SJCRH30 (cell line): Measurements from ENCODE around the gene GBP1. TPM values are rescaled to one million over a fixed set of nuclear protein-coding genes. Genes with fewer than 3 reads are reported as not detected.

Source experiments
- DNase-seq, 2 experiments: peaks; one replicate each; pipeline ENCODE4 v3.0.0-alpha.2; 2015 to 2020
- H3K27ac ChIP-seq: fragments of 250-450 bp; sonication (Bioruptor Pico); 2 replicates; pipeline ENCODE4 v1.5.1; 2020; ENCODE audit warnings: mild to moderate bottlenecking, moderate library complexity
- H3K27me3 ChIP-seq: fragments of 250-450 bp; sonication (Bioruptor Pico); 2 replicates; pipeline ENCODE4 v1.5.1; 2020; ENCODE audit warnings: mild to moderate bottlenecking, moderate library complexity
- H3K36me3 ChIP-seq: fragments of 250-450 bp; sonication (Bioruptor Pico); 2 replicates; pipeline ENCODE4 v1.5.1; 2020; ENCODE audit warnings: mild to moderate bottlenecking, moderate library complexity
- H3K4me1 ChIP-seq: fragments of 250-450 bp; sonication (Bioruptor Pico); 2 replicates; pipeline ENCODE4 v1.5.1; 2020; ENCODE audit warnings: mild to moderate bottlenecking, moderate library complexity
- H3K4me3 ChIP-seq: fragments of 250-450 bp; sonication (Bioruptor Pico); 2 replicates; pipeline ENCODE4 v1.5.1; 2020; ENCODE audit warnings: mild to moderate bottlenecking, moderate library complexity
- H3K9me3 ChIP-seq: fragments of 250-450 bp; sonication (Bioruptor Pico); replicated peaks from 2 replicates; pipeline ENCODE4 v1.5.1; 2020; ENCODE audit warnings: mild to moderate bottlenecking, moderate library complexity
- total RNA-seq: library from RNA; depleted of rRNA; stranded (reverse); fragments of >200 nt; shearing (Covaris generic); gene quantifications from 2 replicates; pipeline ENCODE4 v1.2.3, GENCODE V29; 2014; rRNA removed

Gene GBP1, protein sequence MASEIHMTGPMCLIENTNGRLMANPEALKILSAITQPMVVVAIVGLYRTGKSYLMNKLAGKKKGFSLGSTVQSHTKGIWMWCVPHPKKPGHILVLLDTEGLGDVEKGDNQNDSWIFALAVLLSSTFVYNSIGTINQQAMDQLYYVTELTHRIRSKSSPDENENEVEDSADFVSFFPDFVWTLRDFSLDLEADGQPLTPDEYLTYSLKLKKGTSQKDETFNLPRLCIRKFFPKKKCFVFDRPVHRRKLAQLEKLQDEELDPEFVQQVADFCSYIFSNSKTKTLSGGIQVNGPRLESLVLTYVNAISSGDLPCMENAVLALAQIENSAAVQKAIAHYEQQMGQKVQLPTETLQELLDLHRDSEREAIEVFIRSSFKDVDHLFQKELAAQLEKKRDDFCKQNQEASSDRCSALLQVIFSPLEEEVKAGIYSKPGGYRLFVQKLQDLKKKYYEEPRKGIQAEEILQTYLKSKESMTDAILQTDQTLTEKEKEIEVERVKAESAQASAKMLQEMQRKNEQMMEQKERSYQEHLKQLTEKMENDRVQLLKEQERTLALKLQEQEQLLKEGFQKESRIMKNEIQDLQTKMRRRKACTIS
- 0.15 and 0.30 TPM in 2 replicates for total RNA-seq

DNA sequence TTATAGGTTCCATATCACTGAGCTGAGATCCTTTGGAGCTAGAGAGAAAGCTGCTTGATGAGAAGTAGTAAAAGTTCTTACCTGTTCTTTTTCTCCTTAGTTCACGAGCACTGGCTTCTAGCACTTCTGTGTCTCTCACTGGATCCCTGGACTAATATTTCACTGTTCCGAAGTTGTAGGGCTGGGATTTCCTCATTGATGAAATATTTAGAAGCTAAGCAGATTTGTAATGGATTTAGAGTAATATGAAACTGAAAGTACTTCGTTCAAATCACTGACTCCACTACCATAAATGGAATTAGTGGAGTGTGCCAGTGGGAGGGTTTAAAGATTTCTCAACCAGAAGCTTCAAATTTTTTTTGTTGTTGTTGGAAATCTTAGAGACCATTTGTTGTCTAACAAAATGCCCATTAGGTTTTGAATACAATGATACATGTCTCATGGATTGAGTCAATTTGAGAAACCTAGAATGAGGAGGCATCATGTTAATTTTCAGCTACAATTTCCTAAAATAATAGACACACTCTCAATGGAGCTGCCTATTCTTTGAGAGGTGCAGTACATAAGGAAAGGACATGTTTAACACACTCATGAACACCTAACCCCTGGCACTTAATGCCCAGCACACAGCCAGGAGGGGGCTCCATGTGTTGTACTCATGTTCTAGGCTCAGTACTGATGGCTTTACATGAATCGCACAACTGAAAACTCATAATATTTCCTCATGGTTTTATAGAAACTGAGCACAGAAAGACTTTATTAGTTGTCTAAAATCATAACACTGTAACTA is at the start of gene GBP1:
Gene GBP1, minus strand, starts transcription at position 130 of the 790 bp plus-strand sequence. CDS start 1,974 bp downstream, outside the sequence.
- Histone ChIP-seq H3K4me3 (no peak within 1 kb of the TSS), H3K4me1 (no peaks in the 10 kb centered on the region), H3K27me3 (no peaks in the 10 kb centered on the region), H3K9me3 (no peaks in the 10 kb centered on the region), H3K36me3 (no peaks in the 10 kb centered on the region), H3K27ac (no peak within 1 kb of the TSS)
- no peak for DNase-seq

DNA sequence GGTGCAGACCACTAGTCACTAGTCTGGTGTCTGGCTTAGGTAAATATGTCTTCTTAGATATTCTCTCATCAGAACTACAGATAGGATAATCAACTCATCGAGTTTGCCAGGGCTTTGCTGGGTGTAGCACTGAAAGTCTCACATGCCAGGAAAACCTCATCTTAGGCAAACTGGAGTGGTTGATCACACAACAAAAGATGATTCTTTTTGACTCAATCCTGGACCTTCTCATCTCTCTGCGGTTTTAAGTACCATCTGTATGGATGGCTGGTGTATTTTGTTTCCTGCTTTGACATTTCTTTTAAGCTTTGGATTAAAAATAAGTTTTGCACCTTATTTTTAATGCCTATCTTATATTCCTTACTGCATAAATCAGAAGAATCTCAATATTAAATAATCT is 49.7 kb upstream of the GBP1 start:
- H3K4me1 ChIP-seq, result no peaks in the 10 kb centered on the region
- no peak overlapping the region for H3K27ac ChIP-seq
- no peaks in the 10 kb centered on the region; the same call in 1 of the 2 replicates for H3K27me3 ChIP-seq
- no peaks in the 10 kb centered on the region for H3K36me3 ChIP-seq
- H3K9me3 ChIP-seq, result no peaks in the 10 kb centered on the region
- DNase-seq, result no peak
- no peak overlapping the region for H3K4me3 ChIP-seq

DNA sequence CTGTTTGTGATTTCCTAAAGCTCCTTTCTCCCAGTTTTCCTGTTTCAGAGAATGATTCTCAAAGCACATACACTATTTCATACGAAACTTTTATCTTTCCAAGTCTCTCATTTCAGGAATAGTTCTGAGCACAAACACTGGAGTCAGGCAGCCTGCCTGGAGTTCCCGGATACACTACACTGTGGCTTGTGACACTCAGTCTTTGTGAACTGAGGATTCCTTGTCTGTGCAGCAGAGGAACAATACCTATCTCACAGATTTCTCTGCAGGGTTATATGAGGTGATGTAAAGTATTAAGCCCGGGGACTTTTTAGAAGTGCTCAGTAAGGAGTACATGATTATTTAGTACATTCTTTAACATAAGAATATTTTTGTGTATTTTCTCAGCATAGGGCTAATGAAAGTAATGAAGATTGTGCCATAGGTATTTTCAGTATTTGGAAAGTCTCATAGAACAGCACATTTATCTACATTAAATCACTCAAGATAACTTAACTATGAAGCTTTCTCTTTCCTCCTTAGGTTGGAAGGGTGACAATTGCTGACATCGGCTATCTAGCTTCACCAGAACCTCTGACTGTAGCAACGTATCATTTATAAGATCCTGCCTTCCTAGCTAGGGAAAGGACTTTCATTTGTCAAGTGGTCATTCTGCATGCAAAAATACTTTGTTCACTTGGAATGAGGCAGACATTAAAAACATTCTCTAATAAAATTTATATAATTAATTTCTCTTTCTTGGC is 48.0 kb upstream of the GBP1 start:
- H3K9me3 ChIP-seq, result no peaks in the 10 kb centered on the region
- no peaks in the 10 kb centered on the region for H3K36me3 ChIP-seq
- DNase-seq, result no peak
- H3K4me1 ChIP-seq, result no peaks in the 10 kb centered on the region
- H3K27ac ChIP-seq, result no peak overlapping the region
- H3K4me3 ChIP-seq, result no peak overlapping the region
- no peaks in the 10 kb centered on the region; the same call in 1 of the 2 replicates for H3K27me3 ChIP-seq

DNA sequence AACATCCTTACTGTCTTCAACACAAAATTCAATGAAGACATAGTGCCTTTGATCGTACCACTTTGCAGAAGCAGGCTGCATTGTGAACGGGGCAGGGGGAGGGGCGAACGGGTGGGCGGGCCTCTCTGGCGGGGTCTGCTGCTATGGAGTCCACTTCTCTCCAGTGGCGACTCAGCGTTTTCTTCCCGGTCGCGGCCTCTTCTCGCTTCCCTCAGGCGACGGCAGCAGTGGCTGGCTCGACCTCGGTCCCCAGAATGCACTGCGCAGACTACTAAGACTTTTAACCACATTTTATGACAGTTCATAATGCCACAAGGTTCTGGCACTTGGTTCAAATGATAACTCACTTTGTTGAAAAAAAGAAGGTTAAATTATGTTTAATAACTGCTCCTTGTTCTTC is 39.7 kb upstream of the GBP1 start:
- H3K4me1 ChIP-seq, result no peaks in the 10 kb centered on the region
- H3K36me3 ChIP-seq, result no peaks in the 10 kb centered on the region
- no peak for DNase-seq
- no peak overlapping the region for H3K4me3 ChIP-seq
- H3K9me3 ChIP-seq, result no peaks in the 10 kb centered on the region
- no peak overlapping the region for H3K27ac ChIP-seq
- H3K27me3 ChIP-seq, result no peaks in the 10 kb centered on the region

DNA sequence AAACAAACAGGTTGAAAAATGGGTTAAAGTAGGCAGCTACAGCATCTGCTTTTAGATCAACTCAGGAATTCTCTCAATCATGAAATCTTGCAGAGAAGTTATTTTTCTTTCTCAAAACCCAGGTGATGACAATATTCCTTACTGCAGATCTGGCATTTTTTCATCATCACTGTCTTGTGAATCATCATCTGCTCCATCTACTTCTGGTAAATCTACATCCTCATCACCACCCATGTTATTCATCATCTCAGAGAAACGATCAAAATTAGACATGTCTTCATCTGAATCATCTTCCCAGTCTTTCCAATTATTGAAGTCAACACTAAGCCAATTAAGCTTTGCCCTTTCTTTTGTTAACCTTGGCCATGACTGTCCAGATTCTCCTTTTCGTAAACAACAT is 39.1 kb upstream of the GBP1 start:
- no peak for DNase-seq
- no peaks in the 10 kb centered on the region for H3K9me3 ChIP-seq
- no peaks in the 10 kb centered on the region for H3K27me3 ChIP-seq

DNA sequence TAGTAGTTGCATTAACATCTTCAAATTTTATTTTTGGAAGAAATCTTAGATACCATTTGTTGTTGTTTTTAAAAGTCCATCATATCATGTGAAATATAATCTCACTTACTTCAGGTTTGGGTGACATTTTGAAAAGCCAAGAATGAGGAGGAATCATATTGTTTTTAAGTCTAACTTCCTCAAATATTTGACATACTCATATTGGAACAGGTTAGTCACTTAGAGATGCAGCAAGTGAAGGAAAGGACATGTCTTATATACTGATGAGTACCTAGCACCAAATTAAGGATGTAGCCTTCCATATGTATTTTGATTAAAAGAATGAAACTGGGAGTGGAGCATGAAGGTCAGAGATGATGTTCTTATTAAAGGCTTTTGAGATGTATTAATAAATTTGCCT is 37.0 kb upstream of the GBP1 start:
- Histone ChIP-seq H3K9me3 (no peaks in the 10 kb centered on the region), H3K4me1 (no peaks in the 10 kb centered on the region), H3K27ac (no peak overlapping the region), H3K27me3 (no peaks in the 10 kb centered on the region), H3K4me3 (no peak overlapping the region), H3K36me3 (no peaks in the 10 kb centered on the region)
- no peak for DNase-seq

More for the DNA sequence above, 39.1 kb upstream of the GBP1 start:
- Histone ChIP-seq H3K27ac (no peak overlapping the region), H3K4me1 (no peaks in the 10 kb centered on the region), H3K4me3 (no peak overlapping the region), H3K36me3 (no peaks in the 10 kb centered on the region)

DNA sequence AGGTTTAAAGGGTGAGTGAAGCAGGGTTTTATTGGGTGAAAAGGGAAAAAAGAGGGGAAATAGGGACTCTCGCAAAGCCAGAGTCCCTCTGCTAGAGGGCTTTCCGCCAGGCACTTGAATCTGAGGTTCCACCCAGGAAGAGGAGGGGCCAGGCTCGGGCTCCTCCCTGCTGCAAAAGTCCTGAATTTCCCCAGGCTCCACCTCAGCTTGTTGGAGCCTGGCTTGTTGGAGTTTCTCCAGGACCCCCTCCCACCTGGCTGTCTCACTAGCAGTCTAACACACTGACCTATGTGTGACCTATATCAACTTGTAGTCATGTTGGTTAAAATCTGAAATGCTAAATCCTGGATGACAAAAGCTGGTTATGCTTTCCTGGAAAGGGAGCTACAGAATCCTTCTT is 35.4 kb upstream of the GBP1 start:
- DNase-seq, result no peak
- no peaks in the 10 kb centered on the region for H3K36me3 ChIP-seq
- no peaks in the 10 kb centered on the region for H3K4me1 ChIP-seq
- no peaks in the 10 kb centered on the region for H3K27me3 ChIP-seq
- H3K9me3 ChIP-seq, result no peaks in the 10 kb centered on the region
- H3K27ac ChIP-seq, result no peak overlapping the region
- no peak overlapping the region for H3K4me3 ChIP-seq

DNA sequence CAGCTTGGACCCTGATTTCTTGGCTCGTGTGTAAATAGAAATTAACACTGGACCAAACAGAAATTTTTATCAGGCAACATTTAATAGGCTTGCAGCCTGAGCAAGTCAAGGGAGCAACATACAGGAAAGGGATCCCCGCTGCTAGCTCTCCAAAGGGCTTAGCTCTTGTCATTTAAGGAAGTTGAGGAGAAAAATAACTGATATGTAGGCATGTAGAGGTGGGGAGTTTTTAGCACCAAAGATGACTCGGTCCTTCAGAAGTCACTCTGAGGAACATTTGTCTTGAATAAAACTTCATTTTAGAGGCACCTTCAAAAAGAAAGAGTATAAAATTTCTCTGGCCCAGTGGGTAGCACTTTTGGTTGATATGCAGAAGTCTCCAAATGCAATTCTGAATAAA is 33.8 kb upstream of the GBP1 start:
- Histone ChIP-seq H3K27ac (no peak overlapping the region), H3K36me3 (no peaks in the 10 kb centered on the region), H3K4me1 (no peaks in the 10 kb centered on the region), H3K4me3 (no peak overlapping the region), H3K9me3 (no peaks in the 10 kb centered on the region), H3K27me3 (no peaks in the 10 kb centered on the region)
- DNase-seq, result no peak

DNA sequence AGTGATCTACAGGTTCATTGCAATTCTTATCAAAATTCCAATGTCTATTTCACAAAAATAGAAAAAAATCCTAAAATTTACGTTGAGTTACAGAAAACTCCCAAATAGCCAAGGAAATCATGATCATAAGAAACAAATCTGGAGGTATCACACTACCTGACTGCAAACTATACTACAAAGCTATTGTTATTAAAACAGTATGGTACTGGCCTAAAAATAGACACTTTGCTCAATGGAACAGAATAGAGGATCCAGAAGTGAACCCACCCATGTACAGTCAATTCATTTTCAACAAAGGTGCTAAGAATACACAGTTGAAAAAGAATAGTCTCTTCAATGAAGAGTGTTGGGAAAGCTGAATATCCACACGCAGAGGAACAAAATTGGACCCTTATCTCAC is 30.7 kb upstream of the GBP1 start:
- Histone ChIP-seq H3K36me3 (no peaks in the 10 kb centered on the region), H3K27me3 (no peaks in the 10 kb centered on the region), H3K9me3 (no peaks in the 10 kb centered on the region), H3K27ac (no peak overlapping the region), H3K4me3 (no peak overlapping the region), H3K4me1 (no peaks in the 10 kb centered on the region)
- DNase-seq, result no peak

DNA sequence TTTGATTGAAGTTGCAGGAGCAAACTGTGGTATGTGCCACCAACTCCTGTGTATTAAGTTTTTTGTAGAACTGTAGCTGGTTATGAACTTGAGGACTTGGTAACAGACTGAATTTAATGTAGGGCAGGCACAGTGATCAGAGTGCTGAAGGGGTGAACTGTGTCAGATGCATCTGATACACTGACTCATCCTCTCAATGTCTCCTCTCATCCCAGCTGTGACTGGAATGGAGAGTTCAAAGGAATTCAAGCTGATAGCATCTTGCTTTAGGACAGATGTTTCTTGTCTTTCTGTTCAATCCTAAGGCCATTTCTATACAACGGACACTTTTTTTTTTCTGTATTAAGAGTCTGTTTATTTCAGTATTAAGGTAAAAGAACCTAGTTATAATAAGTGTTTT is 25.0 kb upstream of the GBP1 start:
- DNase-seq, result peak in 1 of 2 experiments; percentile 30
- 0 out of 2 replicates have a peak, but pooled peaks cover 5% of the 10 kb centered on the region for H3K4me1 ChIP-seq
- no peaks in the 10 kb centered on the region for H3K36me3 ChIP-seq
- no peaks in the 10 kb centered on the region for H3K27me3 ChIP-seq
- no peaks in the 10 kb centered on the region for H3K9me3 ChIP-seq
- no peak overlapping the region for H3K27ac ChIP-seq
- no peak overlapping the region for H3K4me3 ChIP-seq

DNA sequence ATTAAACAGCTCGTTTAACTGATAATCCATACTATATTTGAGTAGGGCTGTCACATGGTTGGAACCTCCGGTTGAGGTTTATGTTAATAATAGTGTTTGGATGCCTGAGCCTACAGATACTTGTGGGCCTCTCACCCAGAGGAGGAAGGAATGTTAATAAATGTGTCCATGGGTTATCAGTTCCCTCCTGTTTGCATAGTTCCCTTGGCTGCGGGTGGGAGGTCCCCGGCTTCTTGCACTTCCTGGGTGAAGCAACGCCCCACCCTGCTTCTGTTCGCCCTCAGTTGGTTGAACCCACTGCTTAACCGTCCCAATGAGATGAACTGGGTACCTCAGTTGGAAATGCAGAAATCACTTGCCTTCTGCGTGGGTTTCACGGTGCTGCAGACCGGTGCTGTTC is 23.6 kb upstream of the GBP1 start:
- no peaks in the 10 kb centered on the region for H3K9me3 ChIP-seq
- H3K4me3 ChIP-seq, result peak overlapping the region; percentile 38
- peak overlapping the region; percentile 38 for H3K27ac ChIP-seq
- no peaks in the 10 kb centered on the region for H3K27me3 ChIP-seq
- 0 out of 2 replicates have a peak, but pooled peaks cover 5% of the 10 kb centered on the region for H3K4me1 ChIP-seq
- H3K36me3 ChIP-seq, result no peaks in the 10 kb centered on the region
- DNase-seq, result peak; percentile 38 to 58

DNA sequence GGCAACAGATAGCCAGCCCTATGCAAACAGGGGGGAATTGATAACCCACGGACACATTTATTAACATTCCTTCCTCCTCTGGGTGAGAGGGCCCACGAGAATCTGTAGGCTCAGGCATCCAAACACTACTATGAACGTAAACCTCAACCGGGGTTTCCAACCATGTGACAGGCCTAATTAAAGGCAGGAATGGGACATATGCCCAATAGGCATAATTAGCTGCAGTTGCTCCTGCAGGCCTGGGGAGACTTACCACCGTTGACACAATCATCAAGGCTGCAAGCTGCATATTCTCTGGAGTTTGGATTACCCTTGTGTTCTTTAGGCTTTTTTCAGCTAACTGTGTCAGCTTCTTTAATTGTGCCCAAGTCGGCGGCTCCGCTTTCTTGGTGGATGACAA is 22.2 kb upstream of the GBP1 start:
- DNase-seq, result peak in 1 of 2 experiments; percentile 20
- H3K4me3 ChIP-seq, result no peak overlapping the region
- no peaks in the 10 kb centered on the region for H3K36me3 ChIP-seq
- 0 out of 2 replicates have a peak, but pooled peaks cover 5% of the 10 kb centered on the region for H3K4me1 ChIP-seq
- H3K27ac ChIP-seq, result no peak overlapping the region
- H3K9me3 ChIP-seq, result no peaks in the 10 kb centered on the region
- no peaks in the 10 kb centered on the region for H3K27me3 ChIP-seq

DNA sequence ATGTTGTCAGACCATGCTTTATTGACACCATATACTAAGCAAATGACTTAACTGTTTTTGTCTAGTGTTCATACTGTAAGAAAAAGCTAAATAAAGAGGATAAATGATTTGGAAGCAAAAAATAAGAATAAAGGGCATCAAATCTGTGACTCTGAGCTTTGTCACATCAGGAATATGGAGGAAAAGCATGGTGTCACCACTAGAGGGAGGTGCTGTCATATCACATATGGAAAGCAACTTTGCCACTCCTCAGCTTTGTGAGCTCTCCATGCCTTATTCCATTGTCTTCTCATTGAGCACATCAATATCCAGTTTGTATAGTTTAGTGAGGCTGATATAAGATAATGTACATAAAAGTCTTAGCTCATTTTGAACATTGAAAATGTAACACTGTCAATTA is 20.8 kb upstream of the GBP1 start:
- Histone ChIP-seq H3K9me3 (no peaks in the 10 kb centered on the region), H3K27ac (no peak overlapping the region), H3K4me3 (no peak overlapping the region), H3K4me1 (0 out of 2 replicates have a peak, but pooled peaks cover 5% of the 10 kb centered on the region), H3K36me3 (no peaks in the 10 kb centered on the region), H3K27me3 (no peaks in the 10 kb centered on the region)
- peak; percentile 26 to 62 for DNase-seq

DNA sequence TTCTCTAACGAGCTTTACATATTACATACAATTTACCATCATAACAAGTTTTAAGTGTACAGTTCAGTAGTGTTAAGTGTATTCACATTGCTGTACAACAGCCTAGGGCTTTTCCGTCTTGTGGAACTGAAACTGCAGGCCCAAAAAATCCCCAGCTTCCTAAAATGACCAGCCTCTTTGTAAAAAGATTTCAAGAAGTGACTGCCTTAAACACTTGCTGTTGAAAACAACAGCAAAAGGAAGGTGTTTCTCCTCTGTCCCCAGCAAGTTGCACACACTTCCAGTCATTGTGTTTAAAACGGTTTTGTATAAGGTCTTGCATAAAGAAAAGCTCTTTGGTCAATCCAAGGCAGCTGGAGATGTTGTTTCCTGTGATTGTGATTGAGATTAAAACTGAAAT is 16.0 kb upstream of the GBP1 start:
- Histone ChIP-seq H3K27ac (no peak overlapping the region), H3K4me1 (no peaks in the 10 kb centered on the region), H3K4me3 (no peak overlapping the region), H3K27me3 (no peaks in the 10 kb centered on the region), H3K9me3 (no peaks in the 10 kb centered on the region), H3K36me3 (no peaks in the 10 kb centered on the region)
- no peak for DNase-seq
